T-helper 2 cell treated with Interferon-gamma antibody and Interleukin-4, amounts not matched to agents 5 μg/mL and 100 μg/mL, for 36 hours (primary cell): ENCODE measurements around the gene TBC1D13.
A peak's percentile ranks its signal among the peaks of the same experiment; 100 is the strongest.

Source experiments
- DNase-seq: peaks from one replicate; pipeline ENCODE4 v3.0.0; 2021; ENCODE audit warnings: low spot score
- H3K27ac Mint-ChIP-seq: one replicate; pipeline ENCODE4 v1.8.0; 2021; ENCODE audit warnings: mild to moderate bottlenecking, mixed read lengths
- H3K27me3 Mint-ChIP-seq: one replicate; pipeline ENCODE4 v1.8.0; 2021; ENCODE audit warnings: low read depth, mixed read lengths
- H3K36me3 Mint-ChIP-seq: one replicate; pipeline ENCODE4 v1.8.0; 2021; ENCODE audit warnings: low read depth, mixed read lengths
- H3K4me1 Mint-ChIP-seq: one replicate; pipeline ENCODE4 v1.8.0; 2021; ENCODE audit warnings: low read depth, mixed read lengths
- H3K4me3 Mint-ChIP-seq: one replicate; pipeline ENCODE4 v1.8.0; 2022; ENCODE audit warnings: mild to moderate bottlenecking, moderate library complexity, mixed read lengths
- H3K9me3 Mint-ChIP-seq: one replicate; pipeline ENCODE4 v1.8.0; 2021; ENCODE audit warnings: mixed read lengths

Gene TBC1D13, protein sequence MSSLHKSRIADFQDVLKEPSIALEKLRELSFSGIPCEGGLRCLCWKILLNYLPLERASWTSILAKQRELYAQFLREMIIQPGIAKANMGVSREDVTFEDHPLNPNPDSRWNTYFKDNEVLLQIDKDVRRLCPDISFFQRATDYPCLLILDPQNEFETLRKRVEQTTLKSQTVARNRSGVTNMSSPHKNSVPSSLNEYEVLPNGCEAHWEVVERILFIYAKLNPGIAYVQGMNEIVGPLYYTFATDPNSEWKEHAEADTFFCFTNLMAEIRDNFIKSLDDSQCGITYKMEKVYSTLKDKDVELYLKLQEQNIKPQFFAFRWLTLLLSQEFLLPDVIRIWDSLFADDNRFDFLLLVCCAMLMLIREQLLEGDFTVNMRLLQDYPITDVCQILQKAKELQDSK

DNA sequence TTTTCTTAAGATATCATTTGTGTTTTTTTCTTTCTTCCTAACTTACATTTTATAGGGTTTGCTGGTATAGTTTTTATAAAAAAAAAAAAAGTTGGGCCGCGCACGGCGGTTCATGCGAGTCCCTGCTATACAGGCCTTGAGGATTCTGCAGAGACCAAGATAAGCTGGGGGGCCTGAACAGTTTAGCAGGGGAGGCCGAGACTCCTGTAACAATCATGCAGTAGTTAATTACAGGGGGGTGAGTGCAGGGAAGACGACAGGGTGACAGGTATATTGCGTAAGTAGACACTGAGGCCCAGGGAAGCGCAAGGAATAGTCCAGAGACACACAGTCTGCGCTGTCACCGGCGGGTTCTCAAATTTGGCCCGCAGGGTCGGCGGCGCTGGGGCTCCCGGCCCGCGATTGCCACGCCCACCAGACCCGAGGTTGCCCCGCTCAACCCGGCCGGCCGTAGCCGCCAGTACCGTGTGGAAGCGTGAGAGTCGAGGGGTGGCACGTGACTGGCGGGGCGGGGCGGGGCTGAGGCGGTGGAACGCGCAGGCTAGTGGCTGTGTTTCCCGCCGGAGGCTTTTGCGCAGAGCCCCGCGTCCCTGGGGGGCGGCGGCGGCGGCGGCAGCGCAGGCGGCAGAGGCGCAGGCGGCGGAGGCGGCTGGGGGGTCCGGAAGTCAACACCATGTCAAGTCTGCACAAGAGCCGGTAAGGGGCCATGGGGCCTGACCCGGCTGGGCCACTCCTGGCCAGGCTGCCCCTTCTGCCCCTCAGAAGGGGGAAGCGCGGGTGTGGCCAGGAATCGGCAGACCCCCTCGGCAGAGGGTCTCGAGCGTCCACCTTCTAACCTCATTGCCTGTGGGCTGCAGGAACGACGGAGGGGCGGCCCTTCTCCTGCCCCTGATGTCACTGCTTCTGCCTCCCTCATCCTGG is at the start of gene TBC1D13:
TSS of gene TBC1D13 (plus strand) at position 573 of the 921 bp plus-strand sequence. CDS start at position 674, 101 bp downstream.
- peaks cover 14% of the 10 kb centered on the region for H3K4me1 Mint-ChIP-seq
- DNase-seq = peak; percentile 86
- no peaks in the 10 kb centered on the region for H3K9me3 Mint-ChIP-seq
- H3K27me3 Mint-ChIP-seq = no peaks in the 10 kb centered on the region
- H3K27ac Mint-ChIP-seq = peak within 1 kb of the TSS; percentile 93
- peaks cover 3% of the 10 kb centered on the region for H3K36me3 Mint-ChIP-seq
- H3K4me3 Mint-ChIP-seq = peak within 1 kb of the TSS; percentile 97

DNA sequence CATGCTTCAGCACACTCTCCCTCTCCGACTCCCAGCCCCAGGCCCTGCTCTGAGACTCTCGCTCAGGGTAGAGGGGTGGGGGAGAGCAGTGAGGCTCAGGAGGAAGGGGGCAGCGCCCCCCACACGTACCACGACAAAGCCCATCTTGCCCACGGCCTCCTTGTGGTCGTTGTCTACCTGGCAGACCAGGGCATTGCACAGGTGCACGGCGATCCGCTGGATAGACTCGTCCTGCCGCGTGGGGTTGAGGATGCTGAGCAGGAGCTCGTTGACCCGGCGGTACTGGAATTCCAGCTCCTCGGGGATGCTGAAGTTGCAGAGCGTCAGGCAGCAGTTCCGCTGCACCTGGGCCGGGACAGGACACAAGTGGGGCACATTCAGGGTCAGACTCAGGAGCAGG is 44.7 kb upstream of the TBC1D13 start:
- Mint-ChIP-seq H3K36me3 (no peaks in the 10 kb centered on the region), H3K9me3 (no peaks in the 10 kb centered on the region), H3K27me3 (no peaks in the 10 kb centered on the region), H3K4me3 (no peak overlapping the region), H3K27ac (no peak overlapping the region), H3K4me1 (no peaks in the 10 kb centered on the region)
- DNase-seq = no peak

DNA sequence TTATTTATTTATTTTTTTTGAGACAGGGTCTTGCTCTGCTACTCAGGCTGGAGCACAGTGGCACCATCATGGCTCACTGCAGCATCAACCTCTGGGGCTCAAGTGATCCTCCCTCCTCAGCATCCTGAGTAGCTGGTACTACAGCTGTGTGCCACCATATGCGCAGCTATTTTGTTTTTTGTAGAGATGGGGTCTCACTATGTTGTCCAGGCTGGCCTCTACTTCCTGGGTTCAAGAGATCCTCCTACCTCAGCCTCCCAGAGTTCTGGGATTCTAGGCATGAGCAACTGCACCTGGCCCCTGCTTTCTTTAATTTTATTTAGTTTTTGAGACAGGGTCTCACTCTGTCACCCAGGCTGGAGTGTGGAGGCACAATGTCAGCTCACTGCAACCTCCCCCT is 43.6 kb upstream of the TBC1D13 start:
- no peaks in the 10 kb centered on the region for H3K27me3 Mint-ChIP-seq
- H3K4me3 Mint-ChIP-seq = no peak overlapping the region

DNA sequence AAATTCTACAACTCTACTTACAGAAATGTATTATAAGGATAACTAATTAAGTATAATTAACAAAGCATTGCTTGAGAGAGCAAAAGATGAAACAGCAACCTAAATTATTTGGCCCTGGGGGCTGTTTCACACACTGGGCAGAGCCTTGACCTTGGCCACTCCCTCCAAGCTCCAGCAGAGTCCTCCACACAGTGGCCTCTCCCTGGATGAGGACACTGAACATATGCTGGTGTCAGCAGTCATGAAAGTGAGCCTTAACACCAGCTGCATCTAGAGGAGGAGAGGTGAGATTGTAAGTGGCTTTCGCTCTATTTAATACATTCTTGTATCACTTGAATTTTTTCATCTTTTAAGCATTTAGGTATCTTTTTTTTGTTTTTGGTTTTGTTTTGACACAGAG is 39.8 kb upstream of the TBC1D13 start:
- no peak overlapping the region for H3K4me3 Mint-ChIP-seq
- no peak overlapping the region for H3K27ac Mint-ChIP-seq
- H3K27me3 Mint-ChIP-seq = no peaks in the 10 kb centered on the region
- no peak for DNase-seq
- H3K9me3 Mint-ChIP-seq = no peaks in the 10 kb centered on the region
- H3K4me1 Mint-ChIP-seq = no peaks in the 10 kb centered on the region
- H3K36me3 Mint-ChIP-seq = no peaks in the 10 kb centered on the region

More for the DNA sequence above, 43.6 kb upstream of the TBC1D13 start:
- Mint-ChIP-seq H3K27ac (no peak overlapping the region), H3K36me3 (no peaks in the 10 kb centered on the region), H3K9me3 (no peaks in the 10 kb centered on the region), H3K4me1 (no peaks in the 10 kb centered on the region)
- no peak for DNase-seq

DNA sequence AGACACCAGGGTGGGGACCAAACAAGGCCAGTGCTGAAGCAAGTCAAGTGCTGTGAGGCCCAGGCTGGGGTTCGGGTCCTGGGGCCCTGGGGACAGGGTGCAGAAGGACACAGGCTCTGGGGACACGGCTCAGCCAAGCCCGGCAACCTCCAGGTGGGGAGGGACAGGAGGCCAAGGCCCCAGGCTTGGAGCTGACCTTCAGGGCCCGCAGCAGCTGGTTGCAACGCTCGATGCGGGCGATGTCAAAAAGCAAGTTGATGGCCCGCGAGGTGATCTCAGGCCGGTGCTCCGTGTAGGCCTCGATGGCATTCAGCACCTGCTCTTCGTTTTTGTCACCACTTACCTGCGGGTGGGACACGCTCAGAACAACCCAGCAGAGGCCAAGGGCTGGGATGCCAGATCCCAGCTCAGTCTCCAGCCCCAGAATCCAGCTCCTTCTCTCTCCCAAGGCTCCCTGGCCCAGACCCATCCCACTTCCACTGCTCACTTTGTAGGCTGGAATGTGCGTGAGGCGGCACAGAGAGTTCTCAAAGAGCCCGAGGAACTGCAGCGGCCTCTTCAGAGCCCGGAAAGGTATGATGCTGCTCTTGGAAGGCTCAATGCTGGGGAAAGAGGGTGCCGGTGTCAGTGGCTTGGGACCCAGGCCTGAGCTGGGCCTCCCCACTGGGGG is 36.0 kb upstream of the TBC1D13 start:
- no peak for DNase-seq
- no peak overlapping the region for H3K27ac Mint-ChIP-seq
- no peaks in the 10 kb centered on the region for H3K27me3 Mint-ChIP-seq
- H3K4me1 Mint-ChIP-seq = no peaks in the 10 kb centered on the region
- no peaks in the 10 kb centered on the region for H3K9me3 Mint-ChIP-seq
- no peak overlapping the region for H3K4me3 Mint-ChIP-seq
- H3K36me3 Mint-ChIP-seq = no peaks in the 10 kb centered on the region

DNA sequence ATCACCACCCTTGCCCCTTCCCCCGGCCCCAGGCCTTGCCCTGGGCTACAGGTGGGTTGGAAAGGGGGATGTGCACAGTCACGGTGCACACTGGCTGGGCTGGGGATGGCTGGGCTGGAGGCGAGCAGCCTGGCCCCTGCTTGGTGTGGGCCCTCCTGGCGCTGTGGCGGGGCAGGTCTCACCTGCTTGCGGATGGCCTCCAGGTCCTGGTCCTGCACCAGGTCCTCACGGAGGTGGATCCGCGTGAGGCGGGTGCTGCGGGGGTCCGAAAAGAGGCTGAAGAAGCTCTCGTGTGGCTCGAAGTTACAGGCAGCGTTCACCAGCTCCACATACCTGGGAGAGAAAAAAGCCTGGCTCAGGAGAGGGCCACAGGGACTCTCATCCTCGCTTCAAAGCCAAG is 33.4 kb upstream of the TBC1D13 start:
- Mint-ChIP-seq H3K27me3 (no peaks in the 10 kb centered on the region), H3K36me3 (no peaks in the 10 kb centered on the region), H3K4me1 (no peaks in the 10 kb centered on the region), H3K9me3 (no peaks in the 10 kb centered on the region), H3K4me3 (no peak overlapping the region), H3K27ac (no peak overlapping the region)
- no peak for DNase-seq

DNA sequence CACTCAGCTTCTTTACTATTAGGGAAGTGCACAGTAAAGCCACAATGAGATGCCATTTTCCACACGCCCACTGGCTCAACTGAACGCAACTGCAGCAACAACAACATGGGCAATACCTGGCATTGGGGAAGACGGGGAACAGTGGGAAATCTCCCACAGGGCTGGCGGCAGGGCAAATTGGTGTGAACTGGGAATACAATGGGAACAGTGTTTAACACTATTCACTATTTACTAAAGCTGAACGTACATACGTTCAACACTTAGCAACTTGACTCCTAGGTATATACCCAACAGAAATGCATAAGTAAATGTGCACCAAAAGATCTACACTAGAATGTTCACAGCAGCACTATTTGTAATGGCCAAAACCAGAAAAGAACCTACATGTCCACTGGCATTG is 29.5 kb upstream of the TBC1D13 start:
- no peak overlapping the region for H3K4me3 Mint-ChIP-seq
- no peak overlapping the region for H3K27ac Mint-ChIP-seq
- DNase-seq = no peak
- H3K27me3 Mint-ChIP-seq = no peaks in the 10 kb centered on the region
- H3K4me1 Mint-ChIP-seq = no peaks in the 10 kb centered on the region
- H3K9me3 Mint-ChIP-seq = no peaks in the 10 kb centered on the region
- H3K36me3 Mint-ChIP-seq = no peaks in the 10 kb centered on the region

DNA sequence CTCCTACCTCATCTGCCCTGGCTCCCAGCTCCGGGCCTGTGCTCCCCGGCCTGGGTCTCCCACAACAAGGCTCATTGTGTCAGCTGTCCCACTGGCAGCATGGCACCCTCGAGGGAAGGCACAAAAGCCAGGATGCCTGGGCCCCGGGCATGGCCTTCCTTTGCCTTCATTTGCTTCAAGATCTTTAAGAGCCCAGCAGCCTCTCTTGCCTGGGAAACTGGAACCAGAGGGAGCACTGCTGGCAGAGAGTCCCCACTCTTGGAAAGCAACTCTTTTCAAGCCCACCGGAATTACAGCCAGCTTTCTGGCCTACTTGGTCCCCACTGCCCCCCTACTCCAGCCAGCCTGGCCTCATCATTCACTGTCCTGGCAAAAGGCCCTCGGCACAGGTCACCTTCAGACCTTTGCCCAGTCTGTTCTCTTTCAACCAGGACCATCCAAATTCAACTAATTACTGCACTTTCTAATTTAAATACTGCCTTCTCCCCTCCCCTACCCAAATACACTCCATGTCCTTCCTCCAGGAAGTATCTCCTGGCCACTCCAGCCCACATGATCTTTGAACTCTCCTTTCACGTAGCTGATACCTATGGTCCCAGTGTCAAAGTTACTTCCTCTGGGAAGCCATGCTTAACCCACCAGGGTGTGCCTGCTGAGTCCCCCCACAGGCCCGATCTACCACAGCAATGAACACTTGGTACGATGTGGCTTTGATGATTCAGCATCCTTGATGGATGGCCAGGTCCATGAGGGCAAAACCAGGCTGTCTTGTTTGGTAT is 24.2 kb upstream of the TBC1D13 start:
- H3K36me3 Mint-ChIP-seq = peaks cover 1% of the 10 kb centered on the region
- H3K27ac Mint-ChIP-seq = no peak overlapping the region
- H3K27me3 Mint-ChIP-seq = no peaks in the 10 kb centered on the region
- H3K4me3 Mint-ChIP-seq = no peak overlapping the region
- H3K9me3 Mint-ChIP-seq = no peaks in the 10 kb centered on the region
- no peaks in the 10 kb centered on the region for H3K4me1 Mint-ChIP-seq
- DNase-seq = no peak

DNA sequence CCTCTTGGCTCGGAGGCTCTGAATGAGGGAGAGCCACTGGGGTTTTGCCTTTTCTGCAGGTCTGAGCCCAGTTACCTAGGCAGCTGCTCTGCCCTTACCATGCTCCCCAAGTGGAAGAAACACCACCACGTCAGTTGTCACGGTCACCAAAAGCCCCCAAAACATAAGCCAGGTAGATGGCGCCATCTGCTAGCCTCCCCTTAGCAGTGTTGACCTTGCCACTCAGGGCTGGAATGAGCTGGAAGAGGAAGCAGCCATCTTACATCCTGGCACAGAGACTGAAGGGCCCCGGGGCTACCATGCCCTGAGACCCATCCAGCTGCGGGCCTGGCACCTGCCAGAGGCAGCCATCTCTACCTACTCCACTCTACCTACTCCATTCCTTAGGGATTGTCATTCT is 22.7 kb upstream of the TBC1D13 start:
- Mint-ChIP-seq H3K27me3 (no peaks in the 10 kb centered on the region), H3K27ac (no peak overlapping the region), H3K4me1 (no peaks in the 10 kb centered on the region), H3K9me3 (no peaks in the 10 kb centered on the region), H3K36me3 (peaks cover 1% of the 10 kb centered on the region), H3K4me3 (no peak overlapping the region)
- no peak for DNase-seq

DNA sequence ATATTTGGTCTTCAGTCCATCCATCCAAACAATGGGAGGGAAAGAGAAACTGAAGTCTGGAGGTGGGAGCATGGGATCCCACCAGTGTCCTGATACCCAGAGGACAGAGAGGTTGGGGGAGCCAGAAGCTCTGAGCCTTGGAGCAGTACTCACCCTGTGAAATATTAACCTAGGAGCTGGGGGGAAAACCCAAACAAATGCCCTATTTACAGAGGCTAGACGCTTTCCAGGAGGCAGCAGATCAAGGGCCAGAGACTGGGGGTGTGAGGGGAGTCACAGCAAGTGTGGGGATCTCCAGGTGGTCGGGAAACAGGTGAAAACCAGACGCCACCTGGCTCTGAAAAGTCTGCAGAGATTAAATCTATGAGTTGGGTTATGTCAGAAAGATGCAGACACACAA is 21.6 kb upstream of the TBC1D13 start:
- H3K4me1 Mint-ChIP-seq = peaks cover 6% of the 10 kb centered on the region
- H3K36me3 Mint-ChIP-seq = peaks cover 1% of the 10 kb centered on the region
- no peak for DNase-seq
- no peak overlapping the region for H3K4me3 Mint-ChIP-seq
- no peak overlapping the region for H3K27ac Mint-ChIP-seq
- no peaks in the 10 kb centered on the region for H3K9me3 Mint-ChIP-seq
- no peaks in the 10 kb centered on the region for H3K27me3 Mint-ChIP-seq

DNA sequence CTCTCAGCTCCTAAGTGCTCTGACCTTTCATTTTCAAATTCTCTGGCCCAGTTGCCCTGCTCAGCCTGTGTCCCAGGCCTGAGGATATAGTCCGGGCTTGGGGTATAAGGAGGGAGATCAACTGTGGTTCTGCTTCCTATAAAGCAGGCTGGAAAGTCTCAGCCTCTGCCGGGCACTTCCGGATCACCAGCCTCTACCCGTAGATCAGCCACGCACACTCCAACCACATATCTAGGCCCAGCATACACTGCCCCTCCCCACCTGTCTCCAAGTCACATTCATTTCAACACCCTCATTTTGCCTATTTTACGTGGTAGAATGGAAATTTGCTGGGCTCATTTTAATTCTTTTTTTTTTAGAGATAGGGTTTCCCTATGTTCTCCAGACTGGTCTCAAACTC is 18.4 kb upstream of the TBC1D13 start:
- H3K4me3 Mint-ChIP-seq = no peak overlapping the region
- H3K4me1 Mint-ChIP-seq = peaks cover 14% of the 10 kb centered on the region
- no peaks in the 10 kb centered on the region for H3K27me3 Mint-ChIP-seq
- H3K9me3 Mint-ChIP-seq = no peaks in the 10 kb centered on the region
- no peak for DNase-seq
- peaks cover 1% of the 10 kb centered on the region for H3K36me3 Mint-ChIP-seq
- no peak overlapping the region for H3K27ac Mint-ChIP-seq

DNA sequence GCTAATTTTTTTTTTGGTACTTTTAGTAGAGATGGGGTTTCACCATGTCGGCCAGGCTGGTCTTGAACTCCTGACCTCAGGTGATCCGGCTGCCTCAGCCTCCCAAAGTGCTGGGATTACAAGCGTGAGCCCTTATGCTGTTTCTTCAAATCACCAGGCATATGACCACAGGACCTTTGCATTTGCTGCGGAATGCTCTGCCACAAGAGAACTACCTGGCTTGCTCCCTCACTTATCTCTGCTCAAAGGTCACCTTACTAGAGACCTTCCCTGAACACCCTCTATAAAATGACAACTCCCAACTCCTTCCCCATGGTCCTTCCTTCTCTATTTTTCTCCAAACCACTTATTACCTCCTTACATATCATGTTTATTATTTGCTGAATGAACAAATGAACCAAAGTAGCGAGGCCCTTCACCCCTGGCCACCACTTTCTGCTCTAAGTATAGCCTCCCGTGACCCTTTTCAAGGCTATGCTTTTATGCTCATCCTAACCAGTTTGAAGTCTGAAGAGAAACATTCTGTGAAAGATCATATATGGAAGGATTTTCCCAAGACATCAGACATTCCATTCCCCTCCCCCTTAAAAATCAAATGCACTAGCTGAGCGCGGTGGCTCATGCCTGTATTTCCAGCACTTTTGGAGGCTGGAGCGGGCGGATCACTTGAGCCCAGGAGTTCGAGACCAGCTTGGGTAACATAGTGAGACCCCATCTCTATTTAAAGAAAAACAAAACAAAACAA is 16.6 kb upstream of the TBC1D13 start:
- Mint-ChIP-seq H3K36me3 (peaks cover 1% of the 10 kb centered on the region), H3K4me3 (peak overlapping the region; percentile 99), H3K4me1 (peaks cover 14% of the 10 kb centered on the region), H3K27ac (peak overlapping the region; percentile 100), H3K9me3 (peaks cover 5% of the 10 kb centered on the region), H3K27me3 (no peaks in the 10 kb centered on the region)
- no peak for DNase-seq
